MM.1S (cell line): Measurements from ENCODE around the gene ELP4.

Experiments
- EZH2 ChIP-seq: fragments of 300-600 bp; sonication (generic); optimal IDR thresholded peaks from 2 replicates; pipeline ENCODE3; 2017; ENCODE audit warnings: low read depth, mild to moderate bottlenecking, antibody characterized with exemption, low read length, mixed read lengths
- TF ChIP-seq, protein P1 (sequence below): fragments of 300-600 bp; sonication (generic); IDR thresholded peaks from 2 replicates; pipeline ENCODE4 v1.5.1; 2016; ENCODE audit warnings: antibody characterized with exemption, low read length, mixed read lengths

DNA sequence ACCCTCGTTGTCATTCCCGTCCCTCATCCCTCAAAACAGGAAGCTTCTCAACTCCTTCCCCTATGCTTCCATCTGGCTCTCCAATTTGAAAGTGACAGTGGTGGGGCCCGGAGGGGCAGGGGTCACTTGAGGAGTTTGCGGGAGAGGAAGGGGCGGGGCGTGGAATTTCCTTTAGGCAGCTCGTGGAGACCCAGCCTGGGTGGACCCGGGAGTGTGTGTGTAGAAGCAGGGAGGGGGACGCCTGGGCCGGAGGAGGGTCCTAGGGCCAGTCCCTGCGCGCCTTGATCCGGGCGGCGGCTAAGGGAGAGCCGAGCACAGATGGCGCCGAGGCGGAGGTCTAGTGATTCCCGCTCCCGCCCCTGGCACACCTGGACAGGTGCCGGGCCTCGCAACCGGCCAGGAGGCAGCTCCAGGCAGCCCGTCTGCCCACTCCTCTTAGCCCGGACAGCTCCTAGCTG is 309.3 kb downstream of the ELP4 start:
- TF ChIP-seq, protein P1, sequence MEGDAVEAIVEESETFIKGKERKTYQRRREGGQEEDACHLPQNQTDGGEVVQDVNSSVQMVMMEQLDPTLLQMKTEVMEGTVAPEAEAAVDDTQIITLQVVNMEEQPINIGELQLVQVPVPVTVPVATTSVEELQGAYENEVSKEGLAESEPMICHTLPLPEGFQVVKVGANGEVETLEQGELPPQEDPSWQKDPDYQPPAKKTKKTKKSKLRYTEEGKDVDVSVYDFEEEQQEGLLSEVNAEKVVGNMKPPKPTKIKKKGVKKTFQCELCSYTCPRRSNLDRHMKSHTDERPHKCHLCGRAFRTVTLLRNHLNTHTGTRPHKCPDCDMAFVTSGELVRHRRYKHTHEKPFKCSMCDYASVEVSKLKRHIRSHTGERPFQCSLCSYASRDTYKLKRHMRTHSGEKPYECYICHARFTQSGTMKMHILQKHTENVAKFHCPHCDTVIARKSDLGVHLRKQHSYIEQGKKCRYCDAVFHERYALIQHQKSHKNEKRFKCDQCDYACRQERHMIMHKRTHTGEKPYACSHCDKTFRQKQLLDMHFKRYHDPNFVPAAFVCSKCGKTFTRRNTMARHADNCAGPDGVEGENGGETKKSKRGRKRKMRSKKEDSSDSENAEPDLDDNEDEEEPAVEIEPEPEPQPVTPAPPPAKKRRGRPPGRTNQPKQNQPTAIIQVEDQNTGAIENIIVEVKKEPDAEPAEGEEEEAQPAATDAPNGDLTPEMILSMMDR = no peak
- TF ChIP-seq EZH2 = no peak
